Tibial nerve (tissue), 4 donors: Measurements from ENCODE around the gene MAPK11. TPM values are rescaled to one million over a fixed set of nuclear protein-coding genes. Genes with fewer than 3 reads are reported as not detected.

Experiments
- DNase-seq, 2 donors: peaks; one replicate each; pipeline ENCODE4 v3.0.0-alpha.2; 2019; ENCODE audit warnings: low spot score in 2 of 2
- H3K27ac ChIP-seq, 4 donors: fragments of 200-600 bp; sonication (generic) in 3 of 4; one replicate each; pipeline ENCODE4 v1.5.1; 2017 to 2019; ENCODE audit warnings: mild to moderate bottlenecking in 1 of 4
- H3K27me3 ChIP-seq, 2 donors: fragments of 200-600 bp; sonication (generic) in 1 of 2; one replicate each; pipeline versions ENCODE4 v1.5.1 to v1.6.0; 2017 to 2019
- H3K36me3 ChIP-seq, 3 donors: fragments of 200-600 bp; sonication (generic); one replicate each; pipeline ENCODE4 v1.5.1; 2018 to 2019
- H3K4me1 ChIP-seq, 4 donors: fragments of 200-600 bp; sonication (generic) in 3 of 4; one replicate each; pipeline ENCODE4 v1.5.1; 2017 to 2019
- H3K4me3 ChIP-seq, 4 donors: fragments of 200-600 bp; sonication (generic) in 3 of 4; one replicate each; pipeline ENCODE4 v1.5.1; 2017 to 2019; ENCODE audit warnings: mild to moderate bottlenecking in 1 of 4, moderate library complexity in 1 of 4
- H3K9me3 ChIP-seq, 4 donors: fragments of 200-600 bp; sonication (generic) in 3 of 4; one replicate each; pipeline ENCODE4 v1.5.1; 2017 to 2019
- EP300 ChIP-seq, 2 donors: sonication (generic); formaldehyde crosslinking; IDR thresholded peaks; one replicate each; pipeline ENCODE4 v1.6.1; 2017; ENCODE audit warnings: antibody characterized with exemption in 2 of 2, mild to moderate bottlenecking in 1 of 2
- POLR2A ChIP-seq, 2 donors: fragments of 450-650 bp; IDR thresholded peaks; one replicate each; pipeline ENCODE4 v1.6.1; 2017; ENCODE audit warnings: antibody characterized with exemption in 2 of 2, mild to moderate bottlenecking in 2 of 2, moderate library complexity in 2 of 2
- WGBS, 2 donors: methylation state at CpG; one replicate each; pipeline ENCODE4 v1.1.5; 2018; 5-methylcytosine and 5-hydroxymethylcytosine counted together
- total RNA-seq, 4 donors: library from RNA; depleted of rRNA; stranded (reverse); fragments of >200 nt; gene quantifications; one replicate each; pipeline ENCODE4 v1.1.0, GENCODE V29; 2016
- TF ChIP-seq, protein P1 (sequence below), 5 experiments: fragments of 200-600 bp in 3 of 5; fragments of 450-650 bp in 2 of 5; sonication (generic) in 3 of 5; IDR thresholded peaks; one replicate each; pipeline ENCODE4 v1.5.1; 2016 to 2019; ENCODE audit warnings: antibody characterized with exemption in 5 of 5, mild to moderate bottlenecking in 3 of 5, moderate library complexity in 2 of 5

The MAPK11 gene
- total RNA-seq, 4 donors from 2014 or later: 8.7 to 33.3 (median 19.6) TPM

DNA sequence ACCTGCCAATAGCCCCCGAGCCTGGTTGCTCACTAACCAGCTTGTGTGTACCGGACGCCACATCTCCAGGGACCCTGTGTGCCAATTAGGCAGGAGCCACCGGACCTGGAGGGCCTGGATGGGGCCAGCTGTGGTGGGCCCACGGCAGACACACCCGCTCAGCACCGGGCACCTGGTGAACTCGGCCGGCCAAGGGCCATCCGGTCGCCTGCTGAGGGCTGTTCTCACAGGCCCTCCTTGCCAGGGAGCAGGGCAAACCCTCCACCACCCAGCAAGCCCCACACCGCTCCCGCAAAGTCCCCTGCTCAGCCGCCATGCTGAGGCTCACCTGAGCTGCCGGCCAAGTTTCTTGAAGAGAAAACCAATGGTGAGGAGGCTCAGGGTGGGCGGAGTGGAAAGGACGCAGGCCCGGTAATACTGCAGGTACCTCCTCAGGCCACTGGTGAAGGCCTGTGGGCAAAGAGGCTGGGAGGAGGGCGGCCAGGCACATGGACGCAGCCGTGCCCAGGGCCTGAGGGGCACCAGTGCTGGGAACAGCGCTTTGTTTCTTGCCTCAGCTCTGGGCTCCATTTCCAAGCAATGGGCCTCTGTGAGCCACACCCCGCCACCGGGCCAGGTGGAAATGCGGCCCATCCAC is 42.5 kb downstream of the MAPK11 start:
- TF ChIP-seq POLR2A (IDR thresholded peaks at IDR 0.05) (no peak), EP300 (IDR thresholded peaks at IDR 0.05) (no peak)
- TF ChIP-seq, protein P1, sequence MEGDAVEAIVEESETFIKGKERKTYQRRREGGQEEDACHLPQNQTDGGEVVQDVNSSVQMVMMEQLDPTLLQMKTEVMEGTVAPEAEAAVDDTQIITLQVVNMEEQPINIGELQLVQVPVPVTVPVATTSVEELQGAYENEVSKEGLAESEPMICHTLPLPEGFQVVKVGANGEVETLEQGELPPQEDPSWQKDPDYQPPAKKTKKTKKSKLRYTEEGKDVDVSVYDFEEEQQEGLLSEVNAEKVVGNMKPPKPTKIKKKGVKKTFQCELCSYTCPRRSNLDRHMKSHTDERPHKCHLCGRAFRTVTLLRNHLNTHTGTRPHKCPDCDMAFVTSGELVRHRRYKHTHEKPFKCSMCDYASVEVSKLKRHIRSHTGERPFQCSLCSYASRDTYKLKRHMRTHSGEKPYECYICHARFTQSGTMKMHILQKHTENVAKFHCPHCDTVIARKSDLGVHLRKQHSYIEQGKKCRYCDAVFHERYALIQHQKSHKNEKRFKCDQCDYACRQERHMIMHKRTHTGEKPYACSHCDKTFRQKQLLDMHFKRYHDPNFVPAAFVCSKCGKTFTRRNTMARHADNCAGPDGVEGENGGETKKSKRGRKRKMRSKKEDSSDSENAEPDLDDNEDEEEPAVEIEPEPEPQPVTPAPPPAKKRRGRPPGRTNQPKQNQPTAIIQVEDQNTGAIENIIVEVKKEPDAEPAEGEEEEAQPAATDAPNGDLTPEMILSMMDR (IDR thresholded peaks at IDR 0.05): no peak
- H3K36me3 ChIP-seq: peaks cover 0 to 91% (median 12%) of the 10 kb centered on the region in 3 donors
- 93 to 95% methylated on average over 18 to 21 of the region's 25 CpGs for WGBS, 2 donors
- no peaks in the 10 kb centered on the region for H3K9me3 ChIP-seq
- no peak overlapping the region for H3K27ac ChIP-seq
- no peaks in the 10 kb centered on the region for H3K27me3 ChIP-seq
- H3K4me1 ChIP-seq: no peaks in the 10 kb centered on the region
- DNase-seq: no peak
- no peak overlapping the region for H3K4me3 ChIP-seq

DNA sequence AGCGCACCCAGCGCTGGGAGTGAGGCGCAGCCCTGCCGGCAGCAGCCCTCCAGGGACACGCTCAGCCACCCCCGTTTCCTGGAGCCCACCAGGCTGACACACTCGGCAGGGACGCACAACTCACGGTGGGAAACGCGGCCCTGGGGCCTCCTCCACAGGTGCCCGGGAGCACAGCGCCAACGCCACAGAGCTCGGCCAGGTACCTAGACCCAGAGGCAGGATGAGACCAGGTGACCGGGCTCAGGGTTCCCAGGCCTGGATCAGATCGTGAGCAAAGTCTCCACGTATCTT is 43.4 kb downstream of the MAPK11 start:
- Histone ChIP-seq H3K27me3 (no peaks in the 10 kb centered on the region), H3K27ac (no peak overlapping the region), H3K4me3 (no peak overlapping the region), H3K9me3 (no peaks in the 10 kb centered on the region), H3K36me3 (peaks cover 0 to 91% (median 21%) of the 10 kb centered on the region in 3 donors), H3K4me1 (no peaks in the 10 kb centered on the region)
- whole genome bisulfite sequencing, 2 donors: 86 to 91% methylated on average over 10 to 18 of the region's 18 CpGs
- TF ChIP-seq, protein P1 (IDR thresholded peaks at IDR 0.05): no peak
- no peak for TF ChIP-seq EP300 (IDR thresholded peaks at IDR 0.05)
- TF ChIP-seq POLR2A (IDR thresholded peaks at IDR 0.05): no peak
- DNase-seq: no peak

DNA sequence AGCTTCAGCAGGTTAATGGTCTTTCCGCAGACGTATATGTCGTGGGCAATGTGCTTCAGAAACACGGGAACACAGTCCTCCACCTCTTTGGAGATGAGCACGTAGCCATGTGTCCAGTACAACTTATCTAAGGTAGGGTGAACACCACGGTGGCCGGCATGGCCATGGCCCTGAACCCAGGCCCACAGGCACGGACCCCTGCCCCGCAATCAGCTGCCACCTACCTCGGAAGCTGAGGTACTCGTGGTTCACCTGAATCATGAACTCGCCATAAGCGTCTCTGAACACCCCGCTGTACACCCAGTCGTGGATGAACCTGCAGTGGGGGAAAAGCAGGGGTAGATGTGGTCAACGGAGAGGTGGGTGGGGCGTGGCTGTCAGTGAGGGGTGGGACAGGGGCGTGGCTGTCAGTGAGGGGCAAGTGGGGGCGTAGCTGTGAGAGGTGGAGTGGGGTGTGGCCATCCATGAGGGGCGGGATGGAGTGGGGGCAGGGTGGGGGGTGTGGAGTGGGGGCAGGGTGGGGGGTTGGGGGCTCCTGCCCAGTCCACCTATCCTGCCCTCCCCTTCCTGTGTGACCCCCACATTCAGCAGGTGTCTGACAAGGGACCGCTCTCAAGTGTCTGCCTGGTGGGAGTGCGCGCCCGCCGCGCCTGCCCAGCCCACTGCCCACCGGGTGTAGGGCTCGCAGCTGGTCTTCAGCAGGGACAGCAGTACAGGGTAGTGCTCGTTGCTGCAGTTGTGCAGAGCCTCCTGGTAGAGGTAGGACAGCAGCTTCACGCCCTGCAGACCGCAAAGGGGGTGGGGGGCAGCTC is 43.9 kb downstream of the MAPK11 start:
- Histone ChIP-seq H3K9me3 (no peaks in the 10 kb centered on the region), H3K27ac (no peak overlapping the region), H3K4me1 (no peaks in the 10 kb centered on the region), H3K36me3 (peaks cover 0 to 91% (median 27%) of the 10 kb centered on the region in 3 donors), H3K27me3 (no peaks in the 10 kb centered on the region), H3K4me3 (no peak overlapping the region)
- TF ChIP-seq, protein P1 (IDR thresholded peaks at IDR 0.05): no peak
- TF ChIP-seq EP300 (IDR thresholded peaks at IDR 0.05) (no peak), POLR2A (IDR thresholded peaks at IDR 0.05) (no peak)
- DNase-seq: no peak
- WGBS, 2 donors: 88 to 91% methylated on average over 26 to 27 of the region's 31 CpGs

DNA sequence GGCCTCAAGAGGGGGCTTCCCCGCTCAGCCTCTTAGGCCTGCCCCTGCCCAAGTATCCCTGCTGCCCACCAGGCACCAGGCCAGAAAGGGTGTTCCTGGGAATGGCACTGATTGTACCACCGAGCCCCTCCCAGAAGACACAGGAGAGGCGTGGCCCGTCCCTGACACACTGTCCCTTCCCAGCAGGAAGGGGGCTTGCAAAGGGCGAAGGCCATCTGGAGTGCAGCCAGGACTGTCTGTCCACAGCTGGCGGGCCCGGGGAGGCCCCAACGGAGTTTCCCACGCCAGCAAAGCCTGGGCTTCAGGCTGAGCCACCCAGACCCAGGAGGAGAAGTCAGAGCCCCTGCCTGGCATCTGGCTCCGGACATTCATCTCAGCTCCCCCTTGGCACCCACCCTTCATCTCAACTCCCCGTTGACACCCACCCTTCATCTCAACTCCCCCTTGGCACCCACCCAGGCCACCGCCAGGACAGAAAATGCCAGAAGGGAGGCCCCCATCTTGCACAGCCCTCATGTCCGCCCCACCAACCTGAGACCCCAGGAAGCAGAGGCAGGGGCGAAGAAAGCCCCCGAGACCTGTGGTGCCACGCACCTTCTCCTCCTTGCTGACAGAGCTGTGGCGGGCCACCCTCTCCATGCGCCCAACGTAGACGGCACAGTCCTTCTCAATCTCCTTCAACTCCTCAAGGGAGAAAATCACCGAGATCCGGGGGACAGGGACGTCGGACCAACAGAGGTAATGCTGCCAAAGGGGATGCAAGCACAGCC is 44.8 kb downstream of the MAPK11 start:
- peaks cover 0 to 97% (median 35%) of the 10 kb centered on the region in 3 donors for H3K36me3 ChIP-seq
- no peak overlapping the region for H3K27ac ChIP-seq
- TF ChIP-seq EP300 (IDR thresholded peaks at IDR 0.05) (no peak), POLR2A (IDR thresholded peaks at IDR 0.05) (no peak)
- TF ChIP-seq, protein P1 (IDR thresholded peaks at IDR 0.05): no peak
- DNase-seq: no peak
- no peaks in the 10 kb centered on the region for H3K9me3 ChIP-seq
- WGBS, 2 donors: 78 to 83% methylated on average over 19 to 20 of the region's 24 CpGs
- no peaks in the 10 kb centered on the region for H3K4me1 ChIP-seq
- no peaks in the 10 kb centered on the region for H3K27me3 ChIP-seq
- no peak overlapping the region for H3K4me3 ChIP-seq
